Measurements from ENCODE around the gene GSE1.
A peak's percentile ranks its signal among the peaks of the same experiment; 100 is the strongest.

GSE1 gene

DNA sequence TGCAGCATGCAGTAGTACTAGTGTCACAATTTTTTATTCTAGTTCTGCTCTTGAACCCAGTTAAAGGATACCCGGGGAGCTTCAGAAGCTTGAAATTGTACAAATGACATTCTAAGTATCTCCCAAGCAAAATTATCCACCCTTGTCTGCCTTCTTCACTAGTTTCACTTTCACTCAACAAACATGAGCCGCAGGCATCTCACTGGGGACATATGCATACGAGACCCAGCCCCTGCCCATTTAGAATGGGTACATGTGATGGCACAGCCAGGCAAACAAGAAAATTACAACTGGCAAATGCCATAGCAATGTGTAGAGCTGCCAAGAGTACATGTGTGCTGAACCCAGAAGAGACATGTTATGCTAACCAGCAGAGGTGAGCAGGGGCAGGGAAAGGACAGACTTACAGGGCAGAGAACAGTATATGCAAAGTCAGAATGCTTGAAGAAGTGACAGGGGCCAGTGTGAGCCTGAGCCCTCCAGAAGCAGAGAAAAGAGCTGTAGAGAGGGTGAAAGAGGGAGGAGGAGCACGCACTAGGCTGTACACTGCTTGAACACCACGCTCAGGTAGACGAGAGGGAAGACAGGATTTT lies 67.3 kb downstream of the GSE1 start:
- DNase-seq (ENCODE audit: low spot score): no peak

DNA sequence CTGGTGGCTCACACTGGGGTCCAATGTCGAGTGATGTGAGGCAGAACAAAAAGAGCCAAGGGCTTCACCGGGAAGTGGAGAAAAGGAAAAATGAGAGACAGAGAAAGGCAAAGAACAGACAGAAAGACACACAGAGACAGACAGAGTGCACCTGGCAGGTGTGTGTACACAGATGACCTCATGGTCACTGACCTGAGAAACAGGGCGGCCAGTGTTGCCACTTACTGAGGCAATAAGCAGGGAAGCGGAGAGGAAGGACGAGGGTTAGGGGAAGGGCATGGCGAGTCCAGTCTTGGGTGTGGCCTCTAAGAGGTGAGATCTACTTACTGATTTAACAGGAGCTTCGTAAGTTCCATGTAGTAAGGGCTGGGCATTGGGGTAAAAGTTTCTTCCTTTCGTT lies 68.1 kb downstream of the GSE1 start:
- DNase-seq (ENCODE audit: low spot score): no peak

DNA sequence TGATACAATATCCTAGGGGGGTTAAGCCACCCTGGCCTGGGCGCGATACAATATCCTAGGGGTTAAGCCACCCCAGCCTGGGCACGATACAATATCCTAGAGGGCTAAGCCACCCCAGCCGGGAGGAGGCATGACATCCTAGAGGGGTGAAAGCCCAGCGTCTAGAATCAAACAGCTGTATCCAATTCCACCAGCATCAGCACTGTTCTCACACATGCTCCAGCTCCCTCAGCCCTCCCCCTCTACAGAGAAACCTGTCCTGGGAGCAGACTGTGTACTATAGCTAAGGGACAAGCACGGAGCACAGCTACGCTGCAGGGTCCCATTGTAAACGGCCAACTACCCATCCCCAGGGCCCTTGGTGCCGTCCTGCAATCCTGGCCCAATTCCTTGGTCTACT lies 69.4 kb downstream of the GSE1 start:
- DNase-seq (ENCODE audit: low spot score): no peak

DNA sequence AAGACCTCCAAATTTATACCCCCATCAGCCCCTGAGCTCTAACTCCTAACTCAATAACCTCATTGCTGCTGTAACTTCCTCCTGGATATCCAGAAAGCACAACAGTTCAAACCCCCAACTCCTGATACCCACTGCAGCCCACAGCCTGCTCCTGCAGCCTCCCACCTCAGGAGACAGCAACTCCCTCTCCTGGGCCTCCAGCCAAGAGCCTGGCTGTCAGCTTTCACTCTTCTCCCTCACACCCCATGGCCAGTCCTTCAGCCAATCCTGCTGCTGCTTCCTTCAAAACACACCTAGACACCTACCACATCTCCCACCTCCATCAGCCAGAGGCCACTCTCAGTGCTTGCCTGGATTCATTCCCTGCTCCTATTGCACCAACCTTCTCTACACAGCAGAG lies 70.2 kb downstream of the GSE1 start:
- DNase-seq (ENCODE audit: low spot score): no peak

DNA sequence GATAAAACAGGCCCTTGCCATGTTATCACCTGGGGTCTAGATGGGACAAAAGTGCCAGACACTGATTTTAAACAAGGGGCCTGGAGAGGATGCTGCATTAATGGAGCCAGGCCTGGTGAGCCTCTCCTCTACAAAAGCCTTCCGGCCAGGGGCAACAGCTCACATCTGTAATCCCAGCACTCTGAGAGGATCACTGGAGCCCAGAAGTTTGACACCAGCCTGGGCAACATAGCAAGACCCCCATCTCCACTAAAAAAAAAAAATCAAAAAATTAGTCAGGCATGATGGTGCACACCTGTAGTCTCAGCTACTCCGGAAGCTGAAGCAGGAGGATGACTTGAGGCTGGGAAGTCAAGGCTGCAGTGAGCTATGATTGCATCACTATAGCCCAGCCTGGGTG lies 72.1 kb downstream of the GSE1 start:
- DNase-seq (ENCODE audit: low spot score): no peak

DNA sequence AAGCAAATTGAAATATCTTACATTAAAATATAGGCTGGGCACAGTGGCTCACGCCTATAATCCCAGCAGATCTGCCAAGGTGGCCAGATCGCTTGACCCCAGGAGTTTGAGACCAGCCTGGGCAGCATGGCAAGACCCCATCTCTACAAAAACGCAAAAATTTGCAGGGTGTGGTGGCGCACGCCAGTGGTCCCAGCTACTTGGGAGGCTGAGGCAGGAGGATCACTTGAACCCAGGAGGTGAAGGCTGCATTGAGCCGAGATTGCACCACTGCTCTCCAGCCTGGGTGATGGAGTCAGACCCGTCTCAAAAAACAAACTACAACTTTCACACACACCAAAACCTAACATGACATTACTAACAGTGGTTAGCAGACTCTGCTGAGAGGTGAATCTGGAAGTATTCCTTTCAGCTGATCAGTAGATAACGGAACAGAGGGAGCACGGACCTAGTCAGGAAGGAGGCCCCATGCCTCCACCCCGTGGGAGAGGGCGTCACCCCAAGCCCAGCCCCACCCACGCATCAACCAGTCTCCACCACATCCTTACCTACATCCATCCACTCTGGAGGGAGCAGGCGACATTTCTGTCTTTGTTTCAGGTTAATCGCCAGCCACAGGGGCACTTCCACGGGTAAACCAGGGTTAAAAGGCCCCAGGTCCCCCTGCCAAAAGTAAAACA lies 73.9 kb downstream of the GSE1 start:
- no peak for DNase-seq (ENCODE audit: low spot score)

DNA sequence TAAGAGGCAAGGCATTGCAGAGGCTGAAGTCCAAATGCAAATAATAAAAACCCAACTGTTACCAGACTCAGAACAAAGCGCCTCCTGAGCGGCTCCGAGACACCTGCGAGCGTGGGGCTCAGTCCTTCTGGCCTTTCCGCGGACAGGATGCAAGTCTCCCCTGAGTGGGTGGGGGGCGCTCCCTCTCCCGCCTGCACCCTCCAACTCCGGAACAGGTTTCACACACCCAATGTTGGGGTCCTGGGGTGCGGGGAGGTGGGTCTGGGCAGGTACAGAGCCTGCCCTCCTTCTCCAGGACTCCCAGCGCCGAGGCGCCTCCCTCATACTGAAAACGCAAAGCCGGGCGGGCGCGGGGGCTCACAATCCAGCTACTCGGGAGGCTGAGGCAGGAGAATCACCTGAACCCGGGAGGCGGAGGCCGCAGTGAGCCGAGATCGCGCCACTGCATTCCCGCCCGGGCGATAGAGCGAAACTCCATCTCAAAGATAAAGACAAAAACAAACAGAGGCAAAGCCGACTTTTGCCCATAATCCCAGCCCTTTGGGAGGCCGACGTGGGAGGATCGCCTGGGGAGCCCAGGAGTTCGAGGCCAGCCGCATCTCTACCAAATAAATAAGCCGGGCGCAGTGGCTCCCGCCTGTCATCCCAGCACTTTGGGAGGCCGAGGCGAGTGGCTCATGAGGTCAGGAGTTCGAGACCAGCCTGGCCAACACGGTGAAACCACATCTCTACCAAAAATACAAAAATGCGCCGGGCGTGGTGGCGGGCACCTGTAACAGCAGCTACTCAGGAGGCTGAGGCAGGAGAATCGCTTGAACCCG lies 74.7 kb downstream of the GSE1 start:
- no peak for DNase-seq (ENCODE audit: low spot score)

DNA sequence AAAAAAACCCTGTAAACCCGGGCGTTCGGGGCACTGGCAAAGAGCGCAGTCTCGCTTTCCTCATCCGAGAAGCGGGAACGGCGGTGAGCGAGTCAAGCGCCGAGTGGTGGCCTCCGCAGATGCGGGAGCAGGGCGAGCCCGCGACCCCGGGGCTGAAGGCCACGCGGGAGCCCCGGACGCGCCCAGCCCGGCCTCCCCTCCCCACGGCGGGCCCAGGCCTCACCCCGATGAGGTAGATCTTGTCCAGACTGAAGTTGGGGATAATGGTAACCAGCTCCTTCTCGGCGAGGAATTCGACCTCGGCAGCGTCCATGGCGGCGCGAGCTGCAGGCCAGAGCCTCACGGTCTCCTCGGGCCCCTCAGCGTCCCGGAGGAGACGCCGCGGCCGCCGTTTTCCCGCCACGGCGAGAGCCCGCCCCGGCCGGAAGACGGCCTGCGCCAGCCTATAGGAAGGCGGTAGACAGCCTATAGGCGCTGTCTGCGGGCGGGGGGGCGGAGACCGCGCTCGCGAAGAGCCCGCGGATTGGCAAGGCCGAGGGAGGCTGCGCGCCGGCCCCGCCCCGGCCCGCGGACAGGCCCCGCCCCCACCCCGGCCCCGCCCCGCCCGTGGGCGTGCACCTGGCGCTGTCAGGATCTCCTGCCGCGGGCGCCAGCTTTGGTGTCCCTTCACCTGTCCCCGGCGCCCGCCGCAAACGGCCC lies 75.6 kb downstream of the GSE1 start, which contains the start of gene GINS2:
GINS2 (minus strand) TSS at position 369 of the 699 bp plus-strand sequence; CDS start at position 313, 56 bp downstream.
- DNase-seq (ENCODE audit: low spot score): peak; percentile 100

DNA sequence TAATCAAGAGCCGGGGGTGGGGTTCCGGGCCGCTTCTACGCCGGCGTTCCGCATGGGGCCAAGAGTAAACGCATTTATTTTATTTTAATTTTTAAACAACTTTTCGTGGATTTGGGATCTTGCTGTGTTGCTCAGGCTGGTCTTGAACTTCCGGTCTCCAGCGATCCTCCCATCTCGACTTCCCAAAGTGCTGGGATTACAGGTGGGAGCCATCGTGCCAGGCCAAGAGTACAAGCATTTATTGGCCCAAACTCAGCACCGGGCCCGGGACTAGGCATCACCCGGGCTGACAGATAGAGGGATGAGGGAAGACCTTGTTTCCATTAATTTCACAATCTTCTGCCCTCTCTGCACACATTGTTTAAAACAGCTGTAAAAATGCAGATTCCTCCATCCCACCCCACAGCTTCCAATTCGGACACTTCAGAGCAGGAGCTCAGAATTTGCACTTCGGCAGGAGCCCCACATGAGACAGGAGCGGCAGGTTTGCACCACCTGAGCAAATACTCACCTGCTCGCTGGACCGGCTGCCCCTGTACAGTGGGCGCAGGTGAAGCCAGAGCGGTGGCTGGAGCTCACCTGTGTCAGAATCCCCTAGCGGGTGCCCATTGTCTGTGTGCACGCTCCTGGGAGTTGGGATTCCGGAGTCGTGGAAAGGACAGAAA lies 76.3 kb downstream of the GSE1 start:
- DNase-seq (ENCODE audit: low spot score): no peak

DNA sequence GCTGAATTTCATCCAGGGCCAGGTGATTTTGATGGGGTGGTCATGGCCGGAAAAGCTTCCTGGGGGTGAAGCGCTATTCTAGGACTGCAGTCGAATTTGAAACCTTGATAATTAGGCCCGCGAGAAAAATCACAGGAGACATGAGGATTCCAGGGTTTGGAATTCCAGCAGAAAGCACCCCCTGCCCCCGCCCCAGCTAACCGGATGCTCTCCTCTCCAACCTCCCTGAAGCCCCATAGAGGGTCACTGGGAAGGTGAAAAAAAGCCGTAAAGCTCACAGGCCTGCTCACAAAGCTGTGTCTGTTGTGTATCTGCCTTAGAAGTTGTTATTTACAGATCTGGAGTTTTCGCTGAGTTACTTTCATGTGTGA lies 76.8 kb downstream of the GSE1 start:
- no peak for DNase-seq (ENCODE audit: low spot score)

DNA sequence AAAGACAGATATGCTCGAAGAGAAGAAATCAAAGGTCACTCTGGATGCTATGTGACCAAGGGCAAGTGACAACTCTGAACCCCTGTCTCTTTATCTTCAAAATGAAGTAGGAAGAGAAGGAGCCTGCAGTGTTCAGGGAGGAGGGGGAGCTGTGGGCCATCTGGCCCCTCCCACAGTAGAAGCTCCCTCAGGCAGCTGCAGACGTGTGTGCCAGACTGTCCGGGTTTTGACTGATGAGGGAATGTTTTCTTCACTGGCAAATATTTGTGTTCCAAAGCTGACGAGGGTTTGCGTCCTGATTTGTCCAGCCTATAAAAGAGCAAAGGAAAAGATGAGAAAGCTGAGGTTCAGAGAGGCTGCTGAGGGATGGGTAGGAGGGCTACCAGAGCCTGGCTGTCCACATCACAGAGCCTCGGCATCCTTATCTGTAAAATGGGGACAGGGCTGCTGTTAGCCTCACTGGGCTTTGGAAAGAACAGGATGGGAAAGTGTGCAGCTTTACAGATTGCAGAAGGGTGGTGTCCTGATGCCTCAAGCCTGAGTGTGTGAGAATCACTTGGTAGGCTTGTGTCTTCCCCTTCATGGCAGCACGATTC lies 77.4 kb downstream of the GSE1 start:
- no peak for DNase-seq (ENCODE audit: low spot score)

DNA sequence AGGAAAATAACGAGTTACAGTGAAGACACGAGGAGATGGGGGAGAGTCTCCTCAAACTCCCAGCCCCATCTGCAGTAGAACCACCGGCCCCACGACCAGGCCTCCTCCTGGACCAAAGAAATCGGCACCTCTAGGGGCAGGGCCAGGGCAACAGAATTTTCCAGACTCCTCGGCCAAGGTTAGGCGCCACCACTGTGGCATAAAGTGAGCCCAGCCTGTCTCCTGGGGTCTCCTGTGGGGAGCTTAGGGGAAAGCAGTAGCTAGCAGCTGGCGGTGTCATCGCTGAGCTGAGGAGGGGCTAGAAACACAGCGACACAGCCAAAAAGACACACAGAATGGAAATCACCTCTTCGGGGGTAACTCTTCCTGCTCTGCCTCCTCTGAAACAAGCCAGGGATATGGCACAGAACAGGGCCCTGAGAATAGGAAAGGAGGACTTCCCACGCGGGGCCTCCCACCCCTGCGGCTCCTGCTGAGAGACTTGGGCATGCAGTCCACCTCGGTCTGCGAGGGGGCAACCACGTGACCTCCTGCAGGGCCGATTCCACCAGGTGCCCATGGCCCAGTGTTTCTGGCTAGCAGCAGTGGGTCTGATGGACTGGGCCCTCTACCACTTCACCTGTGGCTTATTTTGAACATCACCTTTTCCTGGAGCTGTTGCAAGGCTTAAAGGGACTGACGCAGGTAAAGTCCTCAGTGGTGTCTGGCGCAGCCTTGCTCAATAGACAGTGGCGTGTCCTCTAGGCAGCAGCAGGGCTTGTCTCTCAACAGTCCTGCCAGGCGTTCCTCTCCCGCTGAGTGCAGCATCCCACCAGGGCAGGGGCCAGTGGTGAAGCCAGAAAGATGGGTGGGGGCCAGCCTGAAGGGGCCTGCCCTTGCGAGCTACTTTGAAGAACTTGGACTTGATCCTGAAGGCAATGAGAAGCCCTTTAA lies 82.3 kb downstream of the GSE1 start:
- no peak for DNase-seq (ENCODE audit: low spot score)

DNA sequence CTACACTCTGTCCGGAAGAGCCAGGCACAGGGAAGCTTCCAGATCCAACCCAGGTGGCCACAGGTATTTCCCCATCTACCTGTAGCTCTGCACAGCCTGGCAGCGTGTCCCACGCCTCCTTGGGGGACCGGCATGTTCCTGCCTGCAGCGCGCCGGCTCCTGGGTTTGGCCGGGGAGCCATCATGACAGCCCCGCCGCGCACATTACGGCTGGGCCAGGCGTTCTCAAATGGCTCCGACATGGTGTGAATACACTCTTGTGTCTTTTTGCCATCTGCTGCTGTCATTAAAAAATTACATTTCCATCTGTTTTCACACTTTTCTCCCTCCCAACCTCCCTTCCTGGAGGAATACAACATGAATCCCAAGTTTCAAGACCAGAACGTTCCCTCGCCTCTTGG lies 83.7 kb downstream of the GSE1 start:
- DNase-seq (ENCODE audit: low spot score): no peak

DNA sequence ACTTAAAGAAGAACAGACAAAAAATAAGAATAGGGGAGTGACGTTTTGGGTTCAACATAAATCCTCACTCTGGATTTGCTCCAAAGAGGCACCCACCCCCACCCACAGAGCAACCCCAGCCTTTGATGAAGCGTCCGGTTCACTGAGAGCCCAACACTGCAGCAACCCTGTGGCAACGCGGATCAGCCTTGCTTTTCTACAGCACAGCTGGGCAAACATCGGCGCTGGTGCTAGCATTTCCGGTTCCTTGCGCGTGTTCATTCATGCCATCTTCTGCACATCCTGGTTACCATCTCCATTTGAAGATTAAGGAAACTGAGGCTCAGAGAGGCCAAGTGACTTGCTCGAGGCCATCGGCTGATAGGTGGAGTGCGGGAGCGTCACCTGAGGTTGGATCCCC lies 84.3 kb downstream of the GSE1 start:
- DNase-seq (ENCODE audit: low spot score): no peak

DNA sequence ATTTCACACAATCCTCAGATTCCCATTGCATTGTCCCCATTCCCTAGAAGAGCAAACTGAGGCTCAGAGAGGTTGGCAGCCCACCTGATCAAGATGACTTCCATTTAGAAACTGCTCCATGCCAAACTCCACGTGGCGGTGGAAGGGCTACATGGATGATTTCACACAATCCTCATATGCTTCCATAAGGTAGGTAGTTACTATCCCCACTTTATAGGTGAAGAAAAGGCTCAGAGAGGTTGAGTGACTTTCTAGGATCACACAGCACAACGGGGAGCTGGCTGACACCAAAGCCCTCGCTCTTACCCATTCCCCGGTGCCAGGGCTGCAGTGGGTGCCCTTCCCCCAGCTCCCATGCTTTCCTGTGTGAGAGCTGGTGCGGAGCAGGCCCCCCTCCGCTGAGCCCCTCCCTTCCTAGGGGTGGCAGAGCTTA lies 85.4 kb downstream of the GSE1 start:
- no peak for DNase-seq (ENCODE audit: low spot score)

DNA sequence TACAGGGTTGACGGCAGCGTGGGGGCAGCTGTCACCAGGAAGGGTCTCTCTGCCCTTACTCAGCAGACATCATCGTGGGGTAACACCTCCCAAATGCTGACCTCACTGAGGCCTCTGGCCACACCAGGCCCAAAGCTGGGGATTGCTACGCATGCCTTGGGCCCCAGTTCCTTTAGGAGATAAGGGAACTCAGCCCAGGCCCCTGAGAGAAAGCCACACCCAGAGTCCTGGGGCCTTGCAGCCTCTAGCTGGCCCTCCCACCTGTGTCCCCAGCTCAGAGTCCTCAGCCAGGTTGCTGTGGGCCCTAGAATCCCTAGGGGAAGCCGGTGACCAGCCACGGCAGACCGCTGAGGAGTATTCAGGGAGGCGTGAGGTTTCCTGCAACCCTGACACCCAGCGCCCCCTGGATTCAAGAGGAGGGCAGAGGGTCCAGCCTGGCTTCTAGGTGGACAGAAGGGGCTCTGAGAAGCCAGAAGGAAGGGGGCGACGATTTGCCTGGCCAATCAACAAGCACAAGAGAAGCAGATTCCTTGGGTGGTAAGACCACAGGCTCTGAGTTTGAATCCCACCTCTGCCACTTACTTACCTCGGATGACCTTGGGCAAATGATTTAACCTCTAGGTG lies 85.9 kb downstream of the GSE1 start:
- peak; percentile 66 for DNase-seq (ENCODE audit: low spot score)

DNA sequence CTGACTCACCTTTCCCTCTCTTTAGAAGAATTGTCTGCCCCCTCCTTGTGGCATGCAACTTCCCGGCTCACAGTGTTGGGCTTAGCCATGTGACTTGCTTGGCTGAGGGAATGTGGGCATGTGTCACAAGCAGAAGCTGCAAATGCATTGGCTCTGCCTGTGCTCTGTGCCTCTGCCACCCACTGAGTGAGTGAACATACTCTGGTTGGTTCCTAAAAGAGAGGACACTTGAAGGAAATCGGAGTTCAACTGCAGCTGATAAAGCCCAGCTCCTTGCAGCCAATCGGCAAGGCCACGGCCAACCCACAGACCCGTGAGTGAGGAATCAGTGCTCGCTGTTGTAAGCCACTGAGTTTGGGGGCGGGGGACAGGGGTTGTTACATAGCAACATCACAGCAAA lies 86.5 kb downstream of the GSE1 start:
- no peak for DNase-seq (ENCODE audit: low spot score)

DNA sequence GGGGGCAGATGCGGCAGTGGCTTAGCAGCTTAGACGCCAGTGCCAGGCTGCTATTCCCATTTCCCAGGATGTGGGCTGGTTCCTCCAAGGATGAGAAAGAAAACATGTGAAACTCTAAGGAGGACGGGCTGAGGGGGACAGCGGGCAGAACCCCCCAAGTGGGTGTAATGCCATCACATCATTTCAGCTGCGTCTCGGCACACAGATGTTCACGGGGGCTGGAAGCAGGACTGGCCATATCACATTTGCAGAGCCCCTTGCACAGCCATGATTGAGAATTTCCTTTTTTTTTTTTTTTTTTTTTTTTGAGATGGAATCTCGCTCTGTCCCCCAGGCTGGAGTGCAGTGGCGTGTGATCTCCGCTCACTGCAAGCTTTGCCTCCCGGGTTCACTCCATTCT lies 90.9 kb downstream of the GSE1 start:
- no peak for DNase-seq (ENCODE audit: low spot score)

DNA sequence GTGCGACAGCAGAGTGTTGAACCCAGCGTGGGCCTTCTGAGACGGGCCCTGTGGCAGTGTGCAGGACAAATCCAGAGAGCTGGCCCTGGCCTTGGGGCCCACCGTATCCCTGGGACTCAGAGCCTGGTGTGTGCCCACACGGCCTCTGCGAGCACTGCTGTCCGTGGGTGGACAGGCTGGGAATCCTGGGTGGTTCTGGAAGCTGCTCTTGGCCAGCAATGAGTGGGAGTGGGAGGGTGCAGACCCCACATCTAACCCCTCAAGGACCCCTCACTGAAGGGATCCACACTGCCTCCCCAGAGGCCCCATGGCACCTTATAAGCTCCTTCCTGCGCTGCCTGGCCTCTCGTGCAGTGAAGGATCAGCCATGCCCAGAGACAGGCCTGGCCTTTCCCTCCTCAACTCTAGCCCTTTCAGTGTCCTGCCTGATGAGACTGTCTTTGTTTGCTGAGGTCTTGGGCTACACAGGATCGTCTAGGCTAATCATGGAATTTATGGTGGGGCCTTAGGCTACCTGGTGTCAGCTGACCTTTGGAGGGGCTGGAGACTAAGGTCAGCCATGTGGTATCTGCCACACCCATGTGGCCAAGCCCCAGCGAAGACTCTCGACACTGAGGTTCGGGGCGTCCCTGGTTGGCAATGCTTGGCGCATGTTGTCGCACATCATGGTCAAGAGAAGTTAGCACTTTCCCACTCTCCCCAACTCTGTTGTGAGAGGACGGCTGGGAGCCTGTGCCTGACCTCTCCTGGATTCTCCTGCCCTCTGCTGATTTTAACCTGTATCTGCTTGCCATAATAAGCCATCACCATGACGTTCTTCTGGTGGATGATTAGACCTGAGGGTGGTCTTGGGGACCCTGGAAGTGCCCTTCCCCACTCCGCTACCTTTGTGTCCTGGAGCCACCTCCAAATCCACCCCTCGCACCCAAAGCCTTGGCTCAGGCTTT lies 92.1 kb downstream of the GSE1 start:
- no peak for DNase-seq (ENCODE audit: low spot score)
